ENCODE results near the gene MAPK8.
"Not testable (repeated sequence)": the region's sequence is repeated elsewhere in the genome, so short reads cannot be mapped to it uniquely, and the experiment has no call there.

The MAPK8 gene

GRCh38 chr10:48347943-48348342 is 41.5 kb downstream of the MAPK8 start:
- not testable (repeated sequence) for H3K9me3 ChIP-seq (ENCODE audit: control insufficient read depth in 1 of 2, low read length in 2 of 2); H3K27ac ChIP-seq (ENCODE audit: low read depth, low read length); H3K27me3 ChIP-seq (ENCODE audit: control insufficient read depth in 1 of 2, insufficient read depth in 2 of 2, low read length in 2 of 2); H3K9ac ChIP-seq (ENCODE audit: low read depth in 1 of 2, low read length in 2 of 2); H3K4me3 ChIP-seq (ENCODE audit: low read depth in 1 of 2, low read length in 2 of 2); H3K36me3 ChIP-seq (ENCODE audit: control insufficient read depth in 1 of 2, insufficient read depth in 2 of 2, low read length in 2 of 2); H3K4me1 ChIP-seq (ENCODE audit: control insufficient read depth in 1 of 2, insufficient read depth in 2 of 2, low read length in 2 of 2)

- no peak overlapping the region for H3K4me3 ChIP-seq (ENCODE audit: low read depth in 1 of 2, low read length in 2 of 2)
- no peak overlapping the region for H3K9ac ChIP-seq (ENCODE audit: low read depth in 1 of 2, low read length in 2 of 2)
- no peaks in the 10 kb centered on the region for H3K4me1 ChIP-seq (ENCODE audit: control insufficient read depth in 1 of 2, insufficient read depth in 2 of 2, low read length in 2 of 2)
- H3K36me3 ChIP-seq (ENCODE audit: control insufficient read depth in 1 of 2, insufficient read depth in 2 of 2, low read length in 2 of 2) = no peaks in the 10 kb centered on the region
- no peaks in the 10 kb centered on the region for H3K27me3 ChIP-seq (ENCODE audit: control insufficient read depth in 1 of 2, insufficient read depth in 2 of 2, low read length in 2 of 2)
- no peaks in the 10 kb centered on the region for H3K9me3 ChIP-seq (ENCODE audit: control insufficient read depth in 1 of 2, low read length in 2 of 2)
- no peak overlapping the region for H3K27ac ChIP-seq (ENCODE audit: low read depth, low read length)
Observed at GRCh38 chr10:48353246-48353645, 46.8 kb downstream of the MAPK8 start.

GRCh38 chr10:48357631-48358030 is 51.2 kb downstream of the MAPK8 start:
- Histone ChIP-seq H3K9me3 (ENCODE audit: control insufficient read depth in 1 of 2, low read length in 2 of 2) (no peaks in the 10 kb centered on the region), H3K36me3 (ENCODE audit: control insufficient read depth in 1 of 2, insufficient read depth in 2 of 2, low read length in 2 of 2) (no peaks in the 10 kb centered on the region), H3K4me3 (ENCODE audit: low read depth in 1 of 2, low read length in 2 of 2) (no peak overlapping the region), H3K9ac (ENCODE audit: low read depth in 1 of 2, low read length in 2 of 2) (no peak overlapping the region), H3K4me1 (ENCODE audit: control insufficient read depth in 1 of 2, insufficient read depth in 2 of 2, low read length in 2 of 2) (no peaks in the 10 kb centered on the region), H3K27me3 (ENCODE audit: control insufficient read depth in 1 of 2, insufficient read depth in 2 of 2, low read length in 2 of 2) (no peaks in the 10 kb centered on the region), H3K27ac (ENCODE audit: low read depth, low read length) (no peak overlapping the region)

GRCh38 chr10:48358162-48358561 is 51.7 kb downstream of the MAPK8 start:
- no peak overlapping the region for H3K27ac ChIP-seq (ENCODE audit: low read depth, low read length)
- no peaks in the 10 kb centered on the region for H3K27me3 ChIP-seq (ENCODE audit: control insufficient read depth in 1 of 2, insufficient read depth in 2 of 2, low read length in 2 of 2)
- no peaks in the 10 kb centered on the region for H3K36me3 ChIP-seq (ENCODE audit: control insufficient read depth in 1 of 2, insufficient read depth in 2 of 2, low read length in 2 of 2)
- H3K9ac ChIP-seq (ENCODE audit: low read depth in 1 of 2, low read length in 2 of 2) = no peak overlapping the region
- no peak overlapping the region for H3K4me3 ChIP-seq (ENCODE audit: low read depth in 1 of 2, low read length in 2 of 2)
- no peaks in the 10 kb centered on the region for H3K9me3 ChIP-seq (ENCODE audit: control insufficient read depth in 1 of 2, low read length in 2 of 2)
- no peaks in the 10 kb centered on the region for H3K4me1 ChIP-seq (ENCODE audit: control insufficient read depth in 1 of 2, insufficient read depth in 2 of 2, low read length in 2 of 2)

- Histone ChIP-seq H3K9me3 (ENCODE audit: control insufficient read depth in 1 of 2, low read length in 2 of 2) (no peaks in the 10 kb centered on the region), H3K4me1 (ENCODE audit: control insufficient read depth in 1 of 2, insufficient read depth in 2 of 2, low read length in 2 of 2) (peaks cover 0 to 2% of the 10 kb centered on the region in 2 donors), H3K27ac (ENCODE audit: low read depth, low read length) (no peak overlapping the region), H3K9ac (ENCODE audit: low read depth in 1 of 2, low read length in 2 of 2) (no peak overlapping the region), H3K36me3 (ENCODE audit: control insufficient read depth in 1 of 2, insufficient read depth in 2 of 2, low read length in 2 of 2) (no peaks in the 10 kb centered on the region), H3K27me3 (ENCODE audit: control insufficient read depth in 1 of 2, insufficient read depth in 2 of 2, low read length in 2 of 2) (no peaks in the 10 kb centered on the region), H3K4me3 (ENCODE audit: low read depth in 1 of 2, low read length in 2 of 2) (no peak overlapping the region)
Observed at GRCh38 chr10:48358838-48359237, 52.4 kb downstream of the MAPK8 start.

- H3K9me3 ChIP-seq (ENCODE audit: control insufficient read depth in 1 of 2, low read length in 2 of 2) = no peaks in the 10 kb centered on the region
- H3K4me3 ChIP-seq (ENCODE audit: low read depth in 1 of 2, low read length in 2 of 2) = no peak overlapping the region
- H3K9ac ChIP-seq (ENCODE audit: low read depth in 1 of 2, low read length in 2 of 2) = no peak overlapping the region
- no peaks in the 10 kb centered on the region for H3K27me3 ChIP-seq (ENCODE audit: control insufficient read depth in 1 of 2, insufficient read depth in 2 of 2, low read length in 2 of 2)
- no peaks in the 10 kb centered on the region for H3K36me3 ChIP-seq (ENCODE audit: control insufficient read depth in 1 of 2, insufficient read depth in 2 of 2, low read length in 2 of 2)
- no peak overlapping the region for H3K27ac ChIP-seq (ENCODE audit: low read depth, low read length)
- peaks cover 5 to 12% of the 10 kb centered on the region in 2 donors for H3K4me1 ChIP-seq (ENCODE audit: control insufficient read depth in 1 of 2, insufficient read depth in 2 of 2, low read length in 2 of 2)
Observed at GRCh38 chr10:48361176-48361575, 54.7 kb downstream of the MAPK8 start.

GRCh38 chr10:48363617-48364355 is 57.3 kb downstream of the MAPK8 start:
- no peak overlapping the region for H3K9ac ChIP-seq (ENCODE audit: low read depth in 1 of 2, low read length in 2 of 2)
- peaks cover 5 to 12% of the 10 kb centered on the region in 2 donors for H3K4me1 ChIP-seq (ENCODE audit: control insufficient read depth in 1 of 2, insufficient read depth in 2 of 2, low read length in 2 of 2)
- H3K27ac ChIP-seq (ENCODE audit: low read depth, low read length) = no peak overlapping the region
- H3K36me3 ChIP-seq (ENCODE audit: control insufficient read depth in 1 of 2, insufficient read depth in 2 of 2, low read length in 2 of 2) = no peaks in the 10 kb centered on the region
- H3K9me3 ChIP-seq (ENCODE audit: control insufficient read depth in 1 of 2, low read length in 2 of 2) = no peaks in the 10 kb centered on the region
- H3K27me3 ChIP-seq (ENCODE audit: control insufficient read depth in 1 of 2, insufficient read depth in 2 of 2, low read length in 2 of 2) = no peaks in the 10 kb centered on the region
- no peak overlapping the region for H3K4me3 ChIP-seq (ENCODE audit: low read depth in 1 of 2, low read length in 2 of 2)

GRCh38 chr10:48364659-48365405 is 58.4 kb downstream of the MAPK8 start:
- no peak overlapping the region for H3K27ac ChIP-seq (ENCODE audit: low read depth, low read length)
- H3K9ac ChIP-seq (ENCODE audit: low read depth in 1 of 2, low read length in 2 of 2) = no peak overlapping the region

GRCh38 chr10:48365668-48366067 is 59.2 kb downstream of the MAPK8 start:
- H3K4me1 ChIP-seq (ENCODE audit: control insufficient read depth in 1 of 2, insufficient read depth in 2 of 2, low read length in 2 of 2) = peaks cover 5 to 12% of the 10 kb centered on the region in 2 donors
- no peak overlapping the region for H3K27ac ChIP-seq (ENCODE audit: low read depth, low read length)
- H3K9ac ChIP-seq (ENCODE audit: low read depth in 1 of 2, low read length in 2 of 2) = no peak overlapping the region
- no peak overlapping the region for H3K4me3 ChIP-seq (ENCODE audit: low read depth in 1 of 2, low read length in 2 of 2)
- H3K27me3 ChIP-seq (ENCODE audit: control insufficient read depth in 1 of 2, insufficient read depth in 2 of 2, low read length in 2 of 2) = no peaks in the 10 kb centered on the region
- no peaks in the 10 kb centered on the region for H3K36me3 ChIP-seq (ENCODE audit: control insufficient read depth in 1 of 2, insufficient read depth in 2 of 2, low read length in 2 of 2)
- no peaks in the 10 kb centered on the region for H3K9me3 ChIP-seq (ENCODE audit: control insufficient read depth in 1 of 2, low read length in 2 of 2)

More at GRCh38 chr10:48364659-48365405, 58.4 kb downstream of the MAPK8 start:
- Histone ChIP-seq H3K4me3 (ENCODE audit: low read depth in 1 of 2, low read length in 2 of 2) (no peak overlapping the region), H3K4me1 (ENCODE audit: control insufficient read depth in 1 of 2, insufficient read depth in 2 of 2, low read length in 2 of 2) (peaks cover 5 to 12% of the 10 kb centered on the region in 2 donors), H3K36me3 (ENCODE audit: control insufficient read depth in 1 of 2, insufficient read depth in 2 of 2, low read length in 2 of 2) (no peaks in the 10 kb centered on the region), H3K27me3 (ENCODE audit: control insufficient read depth in 1 of 2, insufficient read depth in 2 of 2, low read length in 2 of 2) (no peaks in the 10 kb centered on the region), H3K9me3 (ENCODE audit: control insufficient read depth in 1 of 2, low read length in 2 of 2) (no peaks in the 10 kb centered on the region)

GRCh38 chr10:48366261-48366660 is 59.8 kb downstream of the MAPK8 start:
- Histone ChIP-seq H3K4me1 (ENCODE audit: control insufficient read depth in 1 of 2, insufficient read depth in 2 of 2, low read length in 2 of 2) (peaks cover 5 to 12% of the 10 kb centered on the region in 2 donors), H3K9me3 (ENCODE audit: control insufficient read depth in 1 of 2, low read length in 2 of 2) (no peaks in the 10 kb centered on the region), H3K27me3 (ENCODE audit: control insufficient read depth in 1 of 2, insufficient read depth in 2 of 2, low read length in 2 of 2) (no peaks in the 10 kb centered on the region), H3K4me3 (ENCODE audit: low read depth in 1 of 2, low read length in 2 of 2) (no peak overlapping the region), H3K36me3 (ENCODE audit: control insufficient read depth in 1 of 2, insufficient read depth in 2 of 2, low read length in 2 of 2) (no peaks in the 10 kb centered on the region), H3K9ac (ENCODE audit: low read depth in 1 of 2, low read length in 2 of 2) (no peak overlapping the region), H3K27ac (ENCODE audit: low read depth, low read length) (no peak overlapping the region)

Data from duodenal mucosa (tissue), 2 donors.